Measurements from ENCODE around the gene STAT5B.

Gene STAT5B

DNA sequence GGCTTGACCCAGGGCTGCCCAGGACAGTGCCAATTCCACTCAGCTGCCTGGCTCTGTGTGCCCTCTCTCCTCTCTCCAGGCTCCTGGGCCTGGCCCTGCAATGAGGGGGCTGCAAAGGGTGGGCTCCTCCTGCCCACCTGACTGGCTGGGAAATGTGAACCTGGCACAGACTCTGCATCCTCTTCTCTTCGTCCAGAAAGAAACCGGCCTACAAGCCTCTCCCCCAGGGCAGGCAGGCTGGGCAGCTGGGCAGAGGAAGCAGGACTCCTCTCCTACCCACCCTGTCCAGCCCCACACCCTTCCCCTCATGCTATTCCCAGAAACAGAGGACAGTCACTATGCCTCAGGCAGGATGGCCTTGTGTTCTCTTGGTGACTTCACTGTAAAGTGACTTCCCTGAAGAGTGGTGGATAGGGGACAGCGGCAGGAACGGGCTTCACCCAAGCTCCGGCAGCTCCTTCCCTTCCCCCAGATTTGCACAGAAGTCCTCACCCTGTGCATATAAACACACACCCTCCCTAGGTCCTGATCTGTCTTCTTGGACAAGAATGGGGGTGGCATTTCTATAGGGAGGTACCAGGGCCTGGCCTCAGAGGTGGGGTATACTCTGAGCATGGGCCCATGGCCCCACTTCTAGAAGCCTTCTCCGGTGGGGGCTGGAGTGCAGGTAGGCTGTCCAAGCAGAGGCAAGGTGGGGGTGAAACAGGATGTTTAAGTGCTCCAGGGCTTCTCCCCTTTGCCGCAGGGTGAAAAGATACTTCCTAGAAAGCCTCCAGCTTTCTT, 7.2 kb upstream of the STAT5B start:
- Histone ChIP-seq H3K9ac (ENCODE audit: low read depth, low read length) (no peak overlapping the region), H3K36me3 (ENCODE audit: control insufficient read depth, insufficient read depth, low read length) (no peaks in the 10 kb centered on the region), H3K27me3 (ENCODE audit: control insufficient read depth, insufficient read depth, low read length) (peaks cover 15% of the 10 kb centered on the region), H3K27ac (ENCODE audit: low read depth, low read length) (no peak overlapping the region), H3K4me3 (ENCODE audit: low read depth, low read length) (no peak overlapping the region), H3K9me3 (ENCODE audit: control insufficient read depth, insufficient read depth, low read length) (no peaks in the 10 kb centered on the region), H3K4me1 (ENCODE audit: control insufficient read depth, insufficient read depth, low read length) (peaks cover 9% of the 10 kb centered on the region; the same call in 1 of the 2 replicates)

DNA sequence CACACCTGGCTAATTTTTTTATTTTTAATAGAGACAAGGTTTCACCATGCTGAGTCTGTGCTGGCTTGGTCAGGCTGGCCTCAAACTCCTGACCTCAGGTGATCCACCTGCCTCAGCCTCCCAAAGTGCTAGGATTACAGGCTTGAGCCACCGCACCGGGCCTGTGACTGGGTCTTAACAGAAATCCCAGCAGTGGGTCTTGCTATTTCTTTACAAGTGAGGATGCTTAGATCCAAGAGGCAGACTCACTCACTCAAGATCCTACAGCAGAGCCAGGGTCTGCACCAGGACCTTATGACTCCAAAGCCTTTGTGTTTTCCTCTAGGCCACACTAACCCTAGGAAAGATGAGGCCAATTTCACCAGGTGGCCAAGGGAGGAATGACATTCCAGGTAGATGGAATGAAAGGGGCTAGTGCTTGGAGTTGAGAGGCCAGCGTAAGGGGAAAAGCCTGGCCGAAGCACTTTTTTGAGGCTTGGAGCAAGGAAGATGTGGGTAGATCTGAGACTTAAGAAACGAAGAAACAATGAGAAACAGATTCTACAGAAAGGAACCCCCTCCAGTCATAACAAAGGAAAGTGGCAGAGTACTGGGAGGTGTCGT, 6.4 kb upstream of the STAT5B start:
- Histone ChIP-seq H3K9ac (ENCODE audit: low read depth, low read length) (no peak overlapping the region), H3K4me3 (ENCODE audit: low read depth, low read length) (no peak overlapping the region), H3K4me1 (ENCODE audit: control insufficient read depth, insufficient read depth, low read length) (peaks cover 7% of the 10 kb centered on the region; the same call in 1 of the 2 replicates), H3K36me3 (ENCODE audit: control insufficient read depth, insufficient read depth, low read length) (no peaks in the 10 kb centered on the region), H3K27me3 (ENCODE audit: control insufficient read depth, insufficient read depth, low read length) (peaks cover 7% of the 10 kb centered on the region), H3K9me3 (ENCODE audit: control insufficient read depth, insufficient read depth, low read length) (no peaks in the 10 kb centered on the region), H3K27ac (ENCODE audit: low read depth, low read length) (no peak overlapping the region)

DNA sequence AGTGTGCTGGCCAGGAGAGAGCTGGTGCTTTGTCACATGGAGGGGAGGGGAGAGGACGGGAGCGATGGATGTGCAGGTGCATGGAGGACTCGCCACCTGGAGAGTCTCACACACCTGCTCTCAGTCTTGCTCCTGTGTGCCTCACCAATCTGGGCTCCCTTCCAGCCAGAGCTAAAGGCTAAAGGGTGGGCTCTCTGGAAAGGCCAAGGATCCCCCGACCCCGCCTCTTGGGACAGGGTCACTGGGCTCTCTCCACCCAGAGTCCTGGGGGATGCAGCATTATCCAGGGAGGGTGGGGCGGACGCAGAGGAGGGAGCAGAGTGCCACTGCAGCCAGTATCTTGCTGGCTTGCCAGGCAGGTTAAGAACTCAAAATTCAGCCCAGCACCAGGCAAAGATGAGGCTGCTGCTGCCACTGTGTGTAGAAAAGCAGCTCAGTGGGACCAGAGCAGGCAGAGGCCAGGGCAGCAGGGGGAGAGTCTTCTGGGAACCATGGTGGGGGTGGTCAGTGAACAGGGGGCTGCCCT, 5.4 kb upstream of the STAT5B start:
- H3K27me3 ChIP-seq (ENCODE audit: control insufficient read depth, insufficient read depth, low read length), result no peaks in the 10 kb centered on the region
- H3K9me3 ChIP-seq (ENCODE audit: control insufficient read depth, insufficient read depth, low read length), result no peaks in the 10 kb centered on the region
- H3K9ac ChIP-seq (ENCODE audit: low read depth, low read length), result no peak overlapping the region
- no peak overlapping the region for H3K27ac ChIP-seq (ENCODE audit: low read depth, low read length)
- H3K4me3 ChIP-seq (ENCODE audit: low read depth, low read length), result no peak overlapping the region
- H3K36me3 ChIP-seq (ENCODE audit: control insufficient read depth, insufficient read depth, low read length), result no peaks in the 10 kb centered on the region
- peaks cover 7% of the 10 kb centered on the region; the same call in 1 of the 2 replicates for H3K4me1 ChIP-seq (ENCODE audit: control insufficient read depth, insufficient read depth, low read length)

DNA sequence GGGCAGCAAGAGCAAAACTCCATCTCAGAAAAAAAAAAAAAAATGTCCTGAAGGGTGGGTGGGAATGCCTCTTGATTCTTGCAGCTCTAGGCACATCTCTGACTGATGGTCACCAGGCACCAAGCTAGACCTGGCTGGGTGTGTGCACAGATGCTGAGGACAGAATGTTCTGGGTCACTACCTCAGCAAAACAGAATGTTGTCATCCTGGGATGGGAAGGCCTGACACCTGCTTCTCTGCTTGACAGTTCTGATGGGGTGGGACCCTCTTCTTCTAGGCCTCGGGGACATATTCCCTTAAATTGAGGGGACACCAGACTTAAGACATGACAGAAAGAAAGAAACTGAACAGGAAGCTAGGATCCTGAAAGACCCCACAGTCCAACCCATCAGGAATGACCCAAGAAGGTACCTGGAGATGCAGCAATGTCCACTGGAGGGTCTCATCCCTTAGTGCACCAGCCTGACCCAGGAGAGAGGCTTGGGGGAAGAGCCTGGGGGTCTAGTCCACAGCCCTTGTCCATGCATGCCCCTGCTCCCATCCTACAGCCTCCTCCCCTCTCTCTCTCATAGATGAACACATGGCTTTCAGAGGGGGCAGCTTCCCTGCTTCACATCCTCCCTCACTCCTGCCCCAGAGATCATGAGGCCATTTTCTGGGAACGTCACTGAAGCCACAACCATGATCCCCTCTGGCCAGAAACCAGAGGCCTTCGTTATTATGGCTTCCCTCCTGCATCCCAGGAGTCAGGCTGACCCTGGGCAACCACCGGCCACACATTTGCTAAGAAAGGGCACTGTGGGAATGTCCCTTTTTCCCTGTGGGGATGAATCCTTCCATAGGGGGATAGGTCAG, 3.8 kb upstream of the STAT5B start:
- peaks cover 9% of the 10 kb centered on the region for H3K4me1 ChIP-seq (ENCODE audit: control insufficient read depth, insufficient read depth, low read length)
- H3K36me3 ChIP-seq (ENCODE audit: control insufficient read depth, insufficient read depth, low read length), result no peaks in the 10 kb centered on the region
- H3K9ac ChIP-seq (ENCODE audit: low read depth, low read length), result no peak overlapping the region
- H3K27me3 ChIP-seq (ENCODE audit: control insufficient read depth, insufficient read depth, low read length), result no peaks in the 10 kb centered on the region
- H3K27ac ChIP-seq (ENCODE audit: low read depth, low read length), result no peak overlapping the region
- H3K4me3 ChIP-seq (ENCODE audit: low read depth, low read length), result no peak overlapping the region
- H3K9me3 ChIP-seq (ENCODE audit: control insufficient read depth, insufficient read depth, low read length), result no peaks in the 10 kb centered on the region

DNA sequence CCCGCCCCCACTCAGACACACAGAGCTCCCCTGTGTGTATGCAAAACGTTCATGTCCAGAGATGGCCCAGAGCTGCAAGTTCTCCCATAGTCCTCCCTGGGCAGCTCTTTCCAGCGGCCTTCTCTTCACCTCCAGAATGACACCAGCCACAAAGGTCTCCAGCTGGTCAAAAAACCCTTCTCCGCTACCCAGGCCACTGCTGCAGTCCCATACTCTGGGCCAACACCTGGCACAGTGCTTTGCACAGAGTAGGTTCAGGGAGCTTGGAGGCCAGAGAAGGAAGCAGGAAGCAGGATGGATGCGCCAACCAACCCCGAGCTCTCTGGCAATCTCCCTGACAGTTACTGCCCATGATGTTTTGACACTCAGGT, 1.1 kb upstream of the STAT5B start:
- H3K9ac ChIP-seq (ENCODE audit: low read depth, low read length), result no peak overlapping the region
- no peaks in the 10 kb centered on the region for H3K36me3 ChIP-seq (ENCODE audit: control insufficient read depth, insufficient read depth, low read length)
- no peaks in the 10 kb centered on the region for H3K9me3 ChIP-seq (ENCODE audit: control insufficient read depth, insufficient read depth, low read length)
- H3K27ac ChIP-seq (ENCODE audit: low read depth, low read length), result peak overlapping the region; percentile 90
- H3K27me3 ChIP-seq (ENCODE audit: control insufficient read depth, insufficient read depth, low read length), result no peaks in the 10 kb centered on the region
- H3K4me1 ChIP-seq (ENCODE audit: control insufficient read depth, insufficient read depth, low read length), result peaks cover 36% of the 10 kb centered on the region
- H3K4me3 ChIP-seq (ENCODE audit: low read depth, low read length), result peak overlapping the region; percentile 89; the same call in 1 of the 2 replicates

DNA sequence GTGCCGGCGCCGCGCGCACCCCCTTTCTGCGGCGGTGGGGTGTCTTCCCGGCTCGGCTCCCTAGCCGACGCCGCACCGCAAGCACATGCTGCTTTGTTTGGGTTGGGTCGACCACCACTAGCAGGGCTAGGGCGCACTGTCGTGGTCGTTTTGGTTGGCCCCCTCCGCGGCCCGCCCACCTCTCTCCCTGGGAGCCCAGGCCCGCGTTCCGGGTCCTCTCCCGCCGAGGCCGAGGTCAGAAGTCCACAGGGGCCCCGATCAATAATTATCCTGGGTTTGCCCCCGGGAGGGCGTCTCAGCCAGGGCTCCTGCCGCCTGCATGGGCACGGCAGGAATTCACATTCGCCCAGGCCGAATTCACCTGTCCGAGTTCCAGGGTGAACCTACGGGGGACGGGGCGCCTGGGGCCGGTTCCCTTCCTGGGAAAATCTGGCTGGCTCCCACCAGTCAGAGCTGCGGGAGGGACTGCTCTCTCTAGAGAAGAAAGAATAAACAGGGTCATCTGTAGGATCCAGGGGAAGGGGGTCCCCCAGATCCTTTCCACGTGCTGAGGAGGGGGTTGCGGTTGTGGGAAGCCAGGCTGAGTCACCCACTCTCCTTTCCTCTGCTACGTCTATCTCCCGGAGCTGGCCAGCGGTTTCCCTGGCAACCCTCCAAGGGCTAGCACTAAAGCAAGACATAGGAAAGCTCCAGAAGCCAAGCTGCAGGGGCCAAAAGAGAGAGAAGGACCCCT, 584 bp upstream of the STAT5B start:
- no peaks in the 10 kb centered on the region for H3K9me3 ChIP-seq (ENCODE audit: control insufficient read depth, insufficient read depth, low read length)
- peak overlapping the region; percentile 89 for H3K4me3 ChIP-seq (ENCODE audit: low read depth, low read length)
- peaks cover 41% of the 10 kb centered on the region for H3K4me1 ChIP-seq (ENCODE audit: control insufficient read depth, insufficient read depth, low read length)
- H3K27me3 ChIP-seq (ENCODE audit: control insufficient read depth, insufficient read depth, low read length), result no peaks in the 10 kb centered on the region
- H3K27ac ChIP-seq (ENCODE audit: low read depth, low read length), result peak overlapping the region; percentile 90
- no peaks in the 10 kb centered on the region for H3K36me3 ChIP-seq (ENCODE audit: control insufficient read depth, insufficient read depth, low read length)
- H3K9ac ChIP-seq (ENCODE audit: low read depth, low read length), result peak overlapping the region; percentile 88

DNA sequence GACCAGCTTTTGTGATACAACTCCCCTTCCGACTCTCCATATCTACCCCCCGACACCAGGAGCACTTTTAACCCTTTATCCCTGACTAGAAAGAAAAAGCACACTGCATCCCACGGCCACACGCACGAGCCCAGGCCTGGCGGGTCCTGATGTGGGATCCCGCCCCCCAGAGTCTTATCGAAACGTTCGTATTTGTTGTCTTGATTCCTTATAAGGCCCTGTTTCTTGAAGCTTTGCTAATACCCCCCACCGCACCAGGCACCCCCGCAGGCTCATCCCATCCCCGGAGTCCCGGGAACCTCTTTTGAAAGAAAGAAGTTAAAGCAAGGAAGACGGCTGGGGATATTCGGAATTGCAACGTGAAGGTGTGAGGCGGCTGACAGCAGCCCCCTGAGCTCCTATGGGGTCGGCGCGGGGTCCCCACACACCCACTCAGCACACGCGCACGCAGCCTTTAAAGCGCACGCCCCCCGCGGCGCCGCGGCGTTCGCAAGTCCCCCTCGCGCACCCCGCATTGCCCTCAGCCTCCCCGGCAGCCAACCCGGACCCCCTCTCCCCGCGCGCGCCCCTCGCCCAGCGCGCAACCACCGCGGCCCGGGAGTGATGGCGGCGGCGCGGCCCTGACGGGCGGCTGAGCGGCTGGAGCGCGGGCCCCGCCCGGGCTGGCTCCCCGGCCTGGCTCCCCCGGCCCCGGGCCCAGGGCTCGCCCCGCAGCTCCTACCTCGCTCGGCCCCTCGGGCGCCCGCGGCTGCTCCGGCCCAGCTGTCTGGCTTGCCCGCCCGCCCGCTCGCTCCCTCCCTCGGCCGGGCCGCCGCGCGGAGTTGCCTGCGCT, 448 bp downstream of the STAT5B start:
- H3K27me3 ChIP-seq (ENCODE audit: control insufficient read depth, insufficient read depth, low read length), result no peaks in the 10 kb centered on the region
- H3K9ac ChIP-seq (ENCODE audit: low read depth, low read length), result peak overlapping the region; percentile 88
- H3K9me3 ChIP-seq (ENCODE audit: control insufficient read depth, insufficient read depth, low read length), result no peaks in the 10 kb centered on the region
- peak overlapping the region; percentile 90 for H3K27ac ChIP-seq (ENCODE audit: low read depth, low read length)
- peaks cover 50% of the 10 kb centered on the region for H3K4me1 ChIP-seq (ENCODE audit: control insufficient read depth, insufficient read depth, low read length)
- H3K36me3 ChIP-seq (ENCODE audit: control insufficient read depth, insufficient read depth, low read length), result no peaks in the 10 kb centered on the region
- peak overlapping the region; percentile 89 for H3K4me3 ChIP-seq (ENCODE audit: low read depth, low read length)

DNA sequence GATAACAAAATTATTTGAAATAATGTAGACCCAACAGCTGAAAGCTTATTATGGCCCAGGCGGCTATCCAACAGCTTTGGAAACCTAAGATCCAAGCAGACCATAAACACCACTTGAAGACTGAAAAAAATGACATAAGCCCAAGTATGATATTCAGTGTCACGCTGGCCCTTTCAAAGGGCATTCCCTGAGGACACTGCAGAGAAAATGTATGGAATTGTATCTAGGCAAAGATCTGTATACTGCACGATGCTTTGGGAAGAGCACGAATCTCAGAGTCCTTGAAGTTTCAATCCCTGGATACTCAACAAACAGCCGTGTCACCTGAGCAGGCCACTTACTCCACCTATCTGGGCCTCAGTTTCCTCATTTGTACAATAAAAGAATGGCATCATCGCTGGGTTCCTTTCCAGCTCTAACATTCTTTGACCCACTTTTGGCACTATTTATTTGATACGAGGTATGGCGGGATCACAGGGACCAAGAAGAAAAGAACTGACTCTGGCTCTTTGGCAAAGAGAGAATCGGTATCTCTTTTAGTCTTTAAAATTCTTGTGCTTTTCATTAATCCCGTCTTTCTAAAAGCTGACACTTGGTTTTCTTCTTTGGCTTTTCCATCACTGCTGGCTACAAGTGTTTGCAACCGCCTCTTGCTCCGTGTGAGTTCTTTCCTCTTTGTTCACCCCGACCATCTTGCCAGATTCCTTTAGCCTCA, 1.2 kb downstream of the STAT5B start:
- Histone ChIP-seq H3K27me3 (ENCODE audit: control insufficient read depth, insufficient read depth, low read length) (no peaks in the 10 kb centered on the region), H3K36me3 (ENCODE audit: control insufficient read depth, insufficient read depth, low read length) (no peaks in the 10 kb centered on the region), H3K9me3 (ENCODE audit: control insufficient read depth, insufficient read depth, low read length) (no peaks in the 10 kb centered on the region), H3K9ac (ENCODE audit: low read depth, low read length) (peak overlapping the region; percentile 88), H3K27ac (ENCODE audit: low read depth, low read length) (peak overlapping the region; percentile 90), H3K4me3 (ENCODE audit: low read depth, low read length) (peak overlapping the region; percentile 89), H3K4me1 (ENCODE audit: control insufficient read depth, insufficient read depth, low read length) (peaks cover 52% of the 10 kb centered on the region)

DNA sequence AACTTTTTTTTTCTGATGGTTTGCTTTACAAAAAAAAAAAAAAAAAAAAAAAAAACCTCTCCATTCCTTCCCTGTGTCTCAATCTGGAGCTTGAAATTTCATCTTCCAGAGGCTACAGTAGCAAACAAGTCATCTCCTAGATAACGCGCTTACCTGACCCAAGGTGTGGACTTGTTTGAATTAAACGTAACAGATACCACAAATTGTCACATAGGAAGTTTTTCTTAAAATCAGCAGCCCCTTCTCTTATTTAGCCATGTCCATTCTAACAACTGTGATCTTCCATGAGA, 2.0 kb downstream of the STAT5B start:
- Histone ChIP-seq H3K4me1 (ENCODE audit: control insufficient read depth, insufficient read depth, low read length) (peaks cover 52% of the 10 kb centered on the region), H3K9ac (ENCODE audit: low read depth, low read length) (no peak overlapping the region), H3K27ac (ENCODE audit: low read depth, low read length) (no peak overlapping the region), H3K36me3 (ENCODE audit: control insufficient read depth, insufficient read depth, low read length) (no peaks in the 10 kb centered on the region), H3K9me3 (ENCODE audit: control insufficient read depth, insufficient read depth, low read length) (no peaks in the 10 kb centered on the region), H3K4me3 (ENCODE audit: low read depth, low read length) (peak overlapping the region; percentile 89), H3K27me3 (ENCODE audit: control insufficient read depth, insufficient read depth, low read length) (no peaks in the 10 kb centered on the region)

Data from HUES48 (cell line).